Right atrium auricular region (tissue), 2 donors: ENCODE measurements around the gene DNAAF8. TPM values are rescaled to one million over a fixed set of nuclear protein-coding genes. Genes with fewer than 3 reads are reported as not detected.

ENCODE experiments used
- DNase-seq: peaks from one replicate; pipeline ENCODE4 v3.0.0-alpha.2; 2019; ENCODE audit warnings: low spot score
- H3K27ac ChIP-seq, 2 donors: fragments of 200-600 bp; sonication (generic); 1 replicate in 1 of 2; 2 replicates in 1 of 2; pipeline ENCODE4 v1.5.1; 2016 to 2019
- H3K27me3 ChIP-seq, 2 donors: fragments of 200-600 bp; sonication (generic); one replicate each; pipeline versions ENCODE4 v1.5.1 to v1.6.0; 2017 to 2019
- H3K36me3 ChIP-seq: fragments of 200-600 bp; sonication (generic); one replicate; pipeline ENCODE4 v1.5.1; 2016
- H3K4me1 ChIP-seq, 2 donors: fragments of 200-600 bp; sonication (generic); one replicate each; pipeline versions ENCODE4 v1.5.1 to v1.6.0; 2017 to 2019
- H3K4me3 ChIP-seq, 2 donors: fragments of 200-600 bp; sonication (generic); 1 replicate in 1 of 2; 2 replicates in 1 of 2; pipeline ENCODE4 v1.5.1; 2017 to 2019; ENCODE audit warnings: mild to moderate bottlenecking in 1 of 2, moderate library complexity in 1 of 2
- H3K9me3 ChIP-seq, 2 donors: fragments of 200-600 bp; sonication (generic); one replicate each; pipeline ENCODE4 v1.5.1; 2019
- CTCF ChIP-seq, 2 donors: fragments of 200-600 bp; sonication (generic); IDR thresholded peaks; one replicate each; pipeline ENCODE4 v1.5.1; 2019; ENCODE audit warnings: antibody characterized with exemption in 2 of 2
- total RNA-seq, 2 donors: library from RNA; depleted of rRNA; stranded (reverse); fragments of >200 nt; gene quantifications; one replicate each; pipeline ENCODE4 v1.1.0, GENCODE V29; 2016

Gene DNAAF8
- total RNA-seq, 2 donors from 2014 or later, result 0.39 to 0.44 TPM

DNA sequence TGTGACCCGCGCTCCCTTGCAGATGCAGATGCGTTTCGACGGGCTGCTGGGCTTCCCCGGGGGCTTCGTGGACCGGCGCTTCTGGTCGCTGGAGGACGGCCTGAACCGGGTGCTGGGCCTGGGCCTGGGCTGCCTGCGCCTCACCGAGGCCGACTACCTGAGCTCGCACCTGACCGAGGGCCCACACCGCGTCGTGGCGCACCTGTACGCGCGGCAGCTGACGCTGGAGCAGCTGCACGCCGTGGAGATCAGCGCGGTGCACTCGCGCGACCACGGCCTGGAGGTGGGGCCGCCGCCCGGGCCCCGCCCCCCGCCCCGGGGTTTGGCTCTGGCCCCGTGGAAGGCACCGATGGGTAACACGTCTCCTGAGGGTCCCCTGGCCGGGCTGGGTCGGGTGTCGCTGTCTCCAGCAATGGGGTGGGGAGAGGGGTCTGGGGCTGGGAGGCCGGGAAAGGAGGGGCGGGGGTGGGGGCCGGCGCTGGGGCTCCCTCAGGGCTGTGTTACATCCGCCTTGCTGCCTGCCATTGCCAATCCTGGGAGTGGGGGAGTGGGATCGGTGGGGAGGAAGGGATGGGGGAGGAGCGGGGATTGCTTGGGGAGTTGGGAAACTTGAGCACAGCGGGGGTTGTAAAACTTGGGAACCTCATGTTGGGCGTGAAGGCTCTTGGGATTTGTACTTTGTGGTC is 40.2 kb upstream of the DNAAF8 start:
- H3K36me3 ChIP-seq, result peaks cover 34% of the 10 kb centered on the region
- H3K9me3 ChIP-seq, result no peaks in the 10 kb centered on the region
- DNase-seq, result no peak
- no peak for TF ChIP-seq CTCF (IDR thresholded peaks at IDR 0.05)
- peaks cover 0 to 42% of the 10 kb centered on the region in 2 donors for H3K4me1 ChIP-seq
- peak overlapping the region; percentile 94 to 100 for H3K4me3 ChIP-seq
- H3K27me3 ChIP-seq, result no peaks in the 10 kb centered on the region
- H3K27ac ChIP-seq, result peak overlapping the region; percentile 93 to 95

- peak overlapping the region in 1 of 2 donors; percentile 100 for H3K4me3 ChIP-seq
- DNase-seq, result no peak
These were observed 39.5 kb upstream of the DNAAF8 start for GRCh38 chr16:4694642-4695451.

DNA sequence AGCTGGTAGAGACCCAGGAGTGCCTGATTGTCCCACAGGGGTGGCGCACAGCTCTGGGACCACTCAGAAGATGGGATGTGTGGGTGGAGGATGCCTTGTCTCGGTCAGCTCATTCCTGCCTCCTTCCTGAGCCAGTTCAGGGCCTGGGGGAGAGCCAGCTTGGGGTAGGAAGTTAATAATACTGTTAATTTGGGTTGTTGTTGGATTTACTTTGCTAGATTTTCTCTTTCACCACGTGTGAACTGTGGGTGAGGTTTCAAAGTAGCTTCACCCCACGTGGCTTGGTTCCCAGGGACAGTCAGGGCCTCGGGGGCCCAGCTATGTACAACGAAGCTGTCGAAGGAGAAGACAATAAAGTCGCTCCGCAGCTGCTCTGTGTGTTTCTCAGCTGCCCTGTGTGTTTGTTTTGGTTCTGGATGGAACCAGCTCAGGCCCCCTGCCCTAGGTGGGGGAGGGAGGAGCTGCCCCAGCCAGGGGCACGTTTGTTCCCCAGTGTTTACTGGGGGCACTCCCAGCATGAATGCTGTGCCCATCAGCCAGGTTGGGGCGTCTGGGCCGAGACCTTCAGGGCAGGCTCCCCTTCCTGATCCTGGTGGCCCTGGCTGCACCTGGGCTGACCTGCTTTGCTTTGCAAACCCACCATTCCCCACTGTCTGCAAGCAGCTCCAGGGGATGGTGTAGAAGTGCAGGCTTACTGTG is 38.7 kb upstream of the DNAAF8 start:
- no peak for TF ChIP-seq CTCF (IDR thresholded peaks at IDR 0.05)
- Histone ChIP-seq H3K36me3 (peaks cover 46% of the 10 kb centered on the region), H3K9me3 (no peaks in the 10 kb centered on the region), H3K4me1 (peaks cover 0 to 42% of the 10 kb centered on the region in 2 donors), H3K27ac (peak overlapping the region; percentile 93 to 95), H3K27me3 (no peaks in the 10 kb centered on the region), H3K4me3 (no peak overlapping the region)
- DNase-seq, result no peak

More at GRCh38 chr16:4694642-4695451, 39.5 kb upstream of the DNAAF8 start:
- Histone ChIP-seq H3K4me1 (peaks cover 0 to 42% of the 10 kb centered on the region in 2 donors), H3K27ac (peak overlapping the region; percentile 93 to 95), H3K9me3 (no peaks in the 10 kb centered on the region), H3K27me3 (no peaks in the 10 kb centered on the region), H3K36me3 (peaks cover 40% of the 10 kb centered on the region)
- TF ChIP-seq CTCF (IDR thresholded peaks at IDR 0.05), result no peak

GRCh38 chr16:4696172-4696904 is 38.0 kb upstream of the DNAAF8 start:
- DNase-seq, result peak; percentile 81
- H3K27me3 ChIP-seq, result no peaks in the 10 kb centered on the region
- H3K9me3 ChIP-seq, result no peaks in the 10 kb centered on the region
- H3K4me1 ChIP-seq, result peaks cover 0 to 42% of the 10 kb centered on the region in 2 donors
- H3K36me3 ChIP-seq, result peaks cover 54% of the 10 kb centered on the region
- no peak for TF ChIP-seq CTCF (IDR thresholded peaks at IDR 0.05)
- H3K4me3 ChIP-seq, result no peak overlapping the region
- peak overlapping the region; percentile 93 to 95 for H3K27ac ChIP-seq
